Psoas muscle (tissue), 8 donors: ENCODE results near the gene TRAPPC10. TPM values are rescaled to one million over a fixed set of nuclear protein-coding genes. Genes with fewer than 3 reads are reported as not detected.

Experiments used
- ATAC-seq, 4 donors: fragments of 200-7000 bp; cut with Tn5 transposase; one replicate each; pipeline ENCODE4 v1.9.1; 2020; ENCODE audit warnings: moderate library complexity in 3 of 4, mild to moderate bottlenecking in 2 of 4
- DNase-seq, 2 donors: peaks; one replicate each; pipeline ENCODE4 v3.0.0-alpha.2; 2020
- H3K27ac ChIP-seq: fragments of 200-600 bp; one replicate; pipeline ENCODE4 v1.8.0; 2022
- H3K27me3 ChIP-seq, 3 donors: fragments of 200-600 bp in 1 of 3; one replicate each; pipeline versions ENCODE4 v1.6.1 to v1.8.0; 2013 to 2022; ENCODE audit warnings: low read length in 2 of 3, mild to moderate bottlenecking in 2 of 3, moderate library complexity in 1 of 3; ENCODE audit not compliant: insufficient read depth in 3 of 3
- H3K36me3 ChIP-seq, 2 donors: fragments of 200-600 bp in 1 of 2; one replicate each; pipeline versions ENCODE4 v1.6.1 to v1.8.0; 2013 to 2022; ENCODE audit warnings: low read depth in 1 of 2, mild to moderate bottlenecking in 1 of 2, moderate library complexity in 1 of 2; ENCODE audit not compliant: insufficient read depth in 1 of 2
- H3K4me1 ChIP-seq: fragments of 200-600 bp; one replicate; pipeline ENCODE4 v1.8.0; 2022
- H3K4me3 ChIP-seq: fragments of 200-600 bp; one replicate; pipeline ENCODE4 v1.8.0; 2022; ENCODE audit warnings: mild to moderate bottlenecking
- H3K9me3 ChIP-seq: fragments of 200-600 bp; one replicate; pipeline ENCODE4 v1.8.0; 2022
- CTCF ChIP-seq: fragments of 200-600 bp; IDR thresholded peaks from one replicate; pipeline ENCODE4 v1.8.0; 2022; ENCODE audit warnings: antibody characterized with exemption
- WGBS, 3 donors: extraction: QIAGEN DNeasy Blood & Tissue Kit; methylation state at CpG; one replicate each; pipeline versions ENCODE4 v1.1.6 to v1.1.7; 2013; 5-methylcytosine and 5-hydroxymethylcytosine counted together
- intact Hi-C, 2 donors: fragments of 100-400 bp; cut with DNase I; formaldehyde crosslinking; loops; one replicate each; pipeline versions ENCODE4 v1.11.0 to v1.14.2; 2022
- polyA plus RNA-seq, 3 donors: library from polyadenylated mRNA; stranded (reverse); fragments of 200-250 nt; gene quantifications; one replicate each; pipeline ENCODE4 v1.2.3, GENCODE V29; 2013
- total RNA-seq, 4 donors: library from RNA; stranded (reverse); fragmentation: NEBNext Ultra II Directional in 2 of 4; extraction: Animal tissue kit (Norgen Biotek cat#: 25700) in 2 of 4; gene quantifications; one replicate each; pipeline versions ENCODE4 v1.2.1 to v1.2.4, GENCODE V29; 2021 to 2023
- donor health status: healthy with polysubstance abuse.
- donor health status: DM: no; HTN: no; CAD: no; lungs with moderate emphysema.
- donor health status: Bipolar disorder and iron deficiency.
- donor health status: healthy.
- donor health status: DM: yes; HTN: yes; CAD: no.
- donor health status: DM: no; HTN: no; CAD: no.
- donor health status: DM: no; HTN: no; CAD: no.
- donor health status: DM: yes; HTN: yes; CAD: no.

TRAPPC10 gene
- total and polyA plus RNA-seq, 7 donors = 6.4 to 22.2 (median 20.0) TPM

GRCh38 chr21:44013380-44014088 is 1.4 kb downstream of the TRAPPC10 start:
- DNase-seq = no peak
- H3K4me1 ChIP-seq = peaks cover 46% of the 10 kb centered on the region
- peak overlapping the region; percentile 99 for H3K4me3 ChIP-seq
- H3K27ac ChIP-seq = peak overlapping the region; percentile 98
- intact Hi-C loops = loop anchor here (5.0 kb wide), 1 partner anchor 39 kb away; no protein-coding TSS in a partner anchor
- no peaks in the 10 kb centered on the region for H3K9me3 ChIP-seq
- no peak for ATAC-seq
- 17 to 26% (median 23%) methylated on average over 8 of the region's 8 CpGs for WGBS, 3 donors
- no peaks in the 10 kb centered on the region for H3K27me3 ChIP-seq
- TF ChIP-seq CTCF = no peak
- no peaks in the 10 kb centered on the region for H3K36me3 ChIP-seq

- Histone ChIP-seq H3K9me3 (no peaks in the 10 kb centered on the region), H3K27ac (no peak overlapping the region), H3K27me3 (no peaks in the 10 kb centered on the region), H3K4me3 (no peak overlapping the region), H3K4me1 (peaks cover 72% of the 10 kb centered on the region), H3K36me3 (no peaks in the 10 kb centered on the region)
- WGBS, 3 donors = 90 to 95% (median 94%) methylated on average over 9 of the region's 9 CpGs
- TF ChIP-seq CTCF = no peak
- no peak for ATAC-seq
- DNase-seq = no peak
- intact Hi-C loops = no loop called here
Observed at GRCh38 chr21:44017601-44018000, 5.5 kb downstream of the TRAPPC10 start.

DNA sequence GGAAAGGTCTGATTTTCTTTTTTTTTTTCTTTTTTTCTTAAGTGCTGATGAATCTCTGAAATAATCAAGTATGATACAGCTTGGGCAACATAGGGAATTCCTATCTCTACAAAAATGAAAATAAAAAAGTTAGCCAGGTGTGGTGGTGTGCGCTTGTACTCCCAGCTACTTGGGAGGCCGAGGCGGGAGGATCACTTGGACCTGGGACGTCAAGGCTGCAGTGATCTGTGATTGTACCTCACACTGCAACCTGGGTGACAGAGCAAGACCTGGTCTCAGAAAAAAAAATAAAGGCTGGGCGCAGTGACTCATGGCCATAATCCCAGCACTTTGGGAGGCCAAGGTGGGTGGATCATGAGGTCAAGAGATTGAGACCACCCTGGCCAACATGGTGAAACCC is 6.0 kb downstream of the TRAPPC10 start:
- no peak for ATAC-seq
- Histone ChIP-seq H3K27ac (no peak overlapping the region), H3K36me3 (no peaks in the 10 kb centered on the region), H3K9me3 (no peaks in the 10 kb centered on the region), H3K4me3 (no peak overlapping the region), H3K27me3 (no peaks in the 10 kb centered on the region), H3K4me1 (peaks cover 70% of the 10 kb centered on the region)
- no peak for TF ChIP-seq CTCF
- WGBS, 3 donors = 93 to 96% (median 93%) methylated on average over 5 of the region's 5 CpGs
- DNase-seq = no peak
- intact Hi-C loops = no loop called here

- no peak for ATAC-seq
Observed at GRCh38 chr21:44018813-44019567, 6.9 kb downstream of the TRAPPC10 start.

More at GRCh38 chr21:44018813-44019567, 6.9 kb downstream of the TRAPPC10 start:
- Histone ChIP-seq H3K27ac (no peak overlapping the region), H3K4me3 (no peak overlapping the region), H3K4me1 (peaks cover 63% of the 10 kb centered on the region), H3K9me3 (no peaks in the 10 kb centered on the region), H3K27me3 (no peaks in the 10 kb centered on the region), H3K36me3 (no peaks in the 10 kb centered on the region)
- TF ChIP-seq CTCF = no peak
- intact Hi-C loops = no loop called here
- WGBS, 3 donors = 70 to 80% (median 74%) methylated on average over 10 of the region's 10 CpGs
- DNase-seq = no peak
